ENCODE results near the gene RTCB.

DNA sequence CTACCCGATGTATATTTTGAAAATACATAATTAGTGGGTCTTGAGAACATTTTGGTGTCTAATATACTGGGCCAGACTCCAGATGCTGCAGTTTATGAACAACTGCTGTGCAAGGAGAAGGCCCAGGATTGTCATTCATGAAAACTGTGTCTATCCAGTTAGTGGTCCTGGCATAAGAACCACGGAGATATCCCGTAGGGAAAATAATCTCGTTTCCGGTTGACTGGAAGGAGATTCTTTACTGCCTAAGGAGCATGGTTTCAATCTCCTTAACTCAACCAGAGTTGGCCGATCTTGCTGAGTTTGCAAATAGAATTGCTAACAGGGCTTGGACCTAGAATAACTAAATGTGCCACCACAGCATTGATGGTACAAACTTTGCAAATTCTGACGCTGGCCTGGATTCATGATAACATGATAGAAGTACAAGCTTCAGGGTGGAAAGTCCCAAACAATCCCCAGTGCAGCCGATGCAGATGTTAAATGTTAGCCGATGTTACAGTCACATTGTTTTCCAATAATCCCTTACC, 4.6 kb upstream of the RTCB start:
- TF ChIP-seq POLR2A (IDR thresholded peaks at IDR 0.05; ENCODE audit: borderline replicate concordance, extremely low read depth, insufficient read depth, insufficient read length) (no peak), EZH2 (IDR thresholded peaks at IDR 0.05) (no peak), JUND (IDR thresholded peaks at IDR 0.05) (no peak)
- TF ChIP-seq, protein P1, sequence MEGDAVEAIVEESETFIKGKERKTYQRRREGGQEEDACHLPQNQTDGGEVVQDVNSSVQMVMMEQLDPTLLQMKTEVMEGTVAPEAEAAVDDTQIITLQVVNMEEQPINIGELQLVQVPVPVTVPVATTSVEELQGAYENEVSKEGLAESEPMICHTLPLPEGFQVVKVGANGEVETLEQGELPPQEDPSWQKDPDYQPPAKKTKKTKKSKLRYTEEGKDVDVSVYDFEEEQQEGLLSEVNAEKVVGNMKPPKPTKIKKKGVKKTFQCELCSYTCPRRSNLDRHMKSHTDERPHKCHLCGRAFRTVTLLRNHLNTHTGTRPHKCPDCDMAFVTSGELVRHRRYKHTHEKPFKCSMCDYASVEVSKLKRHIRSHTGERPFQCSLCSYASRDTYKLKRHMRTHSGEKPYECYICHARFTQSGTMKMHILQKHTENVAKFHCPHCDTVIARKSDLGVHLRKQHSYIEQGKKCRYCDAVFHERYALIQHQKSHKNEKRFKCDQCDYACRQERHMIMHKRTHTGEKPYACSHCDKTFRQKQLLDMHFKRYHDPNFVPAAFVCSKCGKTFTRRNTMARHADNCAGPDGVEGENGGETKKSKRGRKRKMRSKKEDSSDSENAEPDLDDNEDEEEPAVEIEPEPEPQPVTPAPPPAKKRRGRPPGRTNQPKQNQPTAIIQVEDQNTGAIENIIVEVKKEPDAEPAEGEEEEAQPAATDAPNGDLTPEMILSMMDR (IDR thresholded peaks at IDR 0.05 in 2 of 3, conservative IDR thresholded peaks at IDR 0.05 in 1 of 3; ENCODE audit: borderline replicate concordance in 1 of 3, insufficient read depth in 1 of 3, low read depth in 2 of 3, low read length in 2 of 3) = no peak
- TF ChIP-seq, protein P2, sequence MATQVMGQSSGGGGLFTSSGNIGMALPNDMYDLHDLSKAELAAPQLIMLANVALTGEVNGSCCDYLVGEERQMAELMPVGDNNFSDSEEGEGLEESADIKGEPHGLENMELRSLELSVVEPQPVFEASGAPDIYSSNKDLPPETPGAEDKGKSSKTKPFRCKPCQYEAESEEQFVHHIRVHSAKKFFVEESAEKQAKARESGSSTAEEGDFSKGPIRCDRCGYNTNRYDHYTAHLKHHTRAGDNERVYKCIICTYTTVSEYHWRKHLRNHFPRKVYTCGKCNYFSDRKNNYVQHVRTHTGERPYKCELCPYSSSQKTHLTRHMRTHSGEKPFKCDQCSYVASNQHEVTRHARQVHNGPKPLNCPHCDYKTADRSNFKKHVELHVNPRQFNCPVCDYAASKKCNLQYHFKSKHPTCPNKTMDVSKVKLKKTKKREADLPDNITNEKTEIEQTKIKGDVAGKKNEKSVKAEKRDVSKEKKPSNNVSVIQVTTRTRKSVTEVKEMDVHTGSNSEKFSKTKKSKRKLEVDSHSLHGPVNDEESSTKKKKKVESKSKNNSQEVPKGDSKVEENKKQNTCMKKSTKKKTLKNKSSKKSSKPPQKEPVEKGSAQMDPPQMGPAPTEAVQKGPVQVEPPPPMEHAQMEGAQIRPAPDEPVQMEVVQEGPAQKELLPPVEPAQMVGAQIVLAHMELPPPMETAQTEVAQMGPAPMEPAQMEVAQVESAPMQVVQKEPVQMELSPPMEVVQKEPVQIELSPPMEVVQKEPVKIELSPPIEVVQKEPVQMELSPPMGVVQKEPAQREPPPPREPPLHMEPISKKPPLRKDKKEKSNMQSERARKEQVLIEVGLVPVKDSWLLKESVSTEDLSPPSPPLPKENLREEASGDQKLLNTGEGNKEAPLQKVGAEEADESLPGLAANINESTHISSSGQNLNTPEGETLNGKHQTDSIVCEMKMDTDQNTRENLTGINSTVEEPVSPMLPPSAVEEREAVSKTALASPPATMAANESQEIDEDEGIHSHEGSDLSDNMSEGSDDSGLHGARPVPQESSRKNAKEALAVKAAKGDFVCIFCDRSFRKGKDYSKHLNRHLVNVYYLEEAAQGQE (IDR thresholded peaks at IDR 0.05; ENCODE audit: low read depth) = no peak
